H1 (cell line): ENCODE data around the gene GAB2. TPM values are rescaled to one million over a fixed set of nuclear protein-coding genes. Genes with fewer than 3 reads are reported as not detected.

ENCODE experiments used
- RAD21 ChIP-seq, 2 experiments: IDR thresholded peaks in 1 of 2; conservative IDR thresholded peaks in 1 of 2; 2 replicates each; pipeline ENCODE4 v1.6.1; 2011; ENCODE audit warnings: low read depth in 2 of 2, low read length in 2 of 2, improper control_type of control experiment in 1 of 2, inconsistent platforms in 1 of 2, mild to moderate bottlenecking in 1 of 2, moderate library complexity in 1 of 2
- RXRA ChIP-seq: IDR thresholded peaks from 2 replicates; pipeline ENCODE4 v1.6.1; 2011; ENCODE audit warnings: low read depth, mild to moderate bottlenecking, low read length, moderate library complexity; ENCODE audit not compliant: insufficient read depth
- SIRT6 ChIP-seq: IDR thresholded peaks from one replicate; pipeline ENCODE4 v1.7.1; 2012; ENCODE audit warnings: low read length, inconsistent platforms
- TAF1 ChIP-seq: IDR thresholded peaks from 2 replicates; pipeline ENCODE4 v1.6.1; 2011; ENCODE audit warnings: mild to moderate bottlenecking, low read depth, low read length
- USF2 ChIP-seq: IDR thresholded peaks from 2 replicates; pipeline ENCODE4 v1.6.1; 2011; ENCODE audit warnings: low read length, improper control_type of control experiment
- polyA plus RNA-seq, 7 experiments: library from polyadenylated mRNA; depleted of rRNA in 3 of 7; stranded (reverse) in 5 of 7; unstranded in 2 of 7; fragments of >200 nt in 5 of 7; fragments of 200-250 nt in 2 of 7; gene quantifications; 1 replicate in 5 of 7; 2 replicates in 1 of 7; 4 replicates in 1 of 7; pipeline versions ENCODE4 v1.2.1 to v1.2.3, GENCODE V29; 2011 to 2013; ENCODE audit warnings: missing spikeins in 2 of 7, mixed read lengths in 2 of 7
- total RNA-seq: library from RNA; stranded (reverse); fragmentation: NEBNext Ultra II Directional; extraction: Animal tissue kit (Norgen Biotek cat#: 25700); gene quantifications from 2 replicates; pipeline ENCODE4 v1.2.1, GENCODE V29; 2021
- TF ChIP-seq, protein P1 (sequence below): fragments of 300-600 bp; sonication (generic); IDR thresholded peaks from 2 replicates; pipeline ENCODE4 v1.7.1; 2012; ENCODE audit warnings: low read length, moderate library complexity, mild to moderate bottlenecking, inconsistent platforms; ENCODE audit not compliant: insufficient replicate concordance

Gene GAB2
- total and polyA plus RNA-seq, 2 of the 8 experiments (the other 6 are each of a cell fraction or from before 2014, with no cell fraction given), result 6.3 to 14.0 TPM

GRCh38 chr11:78385205-78385604 lies 32.4 kb downstream of the GAB2 start (continued):
- TF ChIP-seq, protein P1, sequence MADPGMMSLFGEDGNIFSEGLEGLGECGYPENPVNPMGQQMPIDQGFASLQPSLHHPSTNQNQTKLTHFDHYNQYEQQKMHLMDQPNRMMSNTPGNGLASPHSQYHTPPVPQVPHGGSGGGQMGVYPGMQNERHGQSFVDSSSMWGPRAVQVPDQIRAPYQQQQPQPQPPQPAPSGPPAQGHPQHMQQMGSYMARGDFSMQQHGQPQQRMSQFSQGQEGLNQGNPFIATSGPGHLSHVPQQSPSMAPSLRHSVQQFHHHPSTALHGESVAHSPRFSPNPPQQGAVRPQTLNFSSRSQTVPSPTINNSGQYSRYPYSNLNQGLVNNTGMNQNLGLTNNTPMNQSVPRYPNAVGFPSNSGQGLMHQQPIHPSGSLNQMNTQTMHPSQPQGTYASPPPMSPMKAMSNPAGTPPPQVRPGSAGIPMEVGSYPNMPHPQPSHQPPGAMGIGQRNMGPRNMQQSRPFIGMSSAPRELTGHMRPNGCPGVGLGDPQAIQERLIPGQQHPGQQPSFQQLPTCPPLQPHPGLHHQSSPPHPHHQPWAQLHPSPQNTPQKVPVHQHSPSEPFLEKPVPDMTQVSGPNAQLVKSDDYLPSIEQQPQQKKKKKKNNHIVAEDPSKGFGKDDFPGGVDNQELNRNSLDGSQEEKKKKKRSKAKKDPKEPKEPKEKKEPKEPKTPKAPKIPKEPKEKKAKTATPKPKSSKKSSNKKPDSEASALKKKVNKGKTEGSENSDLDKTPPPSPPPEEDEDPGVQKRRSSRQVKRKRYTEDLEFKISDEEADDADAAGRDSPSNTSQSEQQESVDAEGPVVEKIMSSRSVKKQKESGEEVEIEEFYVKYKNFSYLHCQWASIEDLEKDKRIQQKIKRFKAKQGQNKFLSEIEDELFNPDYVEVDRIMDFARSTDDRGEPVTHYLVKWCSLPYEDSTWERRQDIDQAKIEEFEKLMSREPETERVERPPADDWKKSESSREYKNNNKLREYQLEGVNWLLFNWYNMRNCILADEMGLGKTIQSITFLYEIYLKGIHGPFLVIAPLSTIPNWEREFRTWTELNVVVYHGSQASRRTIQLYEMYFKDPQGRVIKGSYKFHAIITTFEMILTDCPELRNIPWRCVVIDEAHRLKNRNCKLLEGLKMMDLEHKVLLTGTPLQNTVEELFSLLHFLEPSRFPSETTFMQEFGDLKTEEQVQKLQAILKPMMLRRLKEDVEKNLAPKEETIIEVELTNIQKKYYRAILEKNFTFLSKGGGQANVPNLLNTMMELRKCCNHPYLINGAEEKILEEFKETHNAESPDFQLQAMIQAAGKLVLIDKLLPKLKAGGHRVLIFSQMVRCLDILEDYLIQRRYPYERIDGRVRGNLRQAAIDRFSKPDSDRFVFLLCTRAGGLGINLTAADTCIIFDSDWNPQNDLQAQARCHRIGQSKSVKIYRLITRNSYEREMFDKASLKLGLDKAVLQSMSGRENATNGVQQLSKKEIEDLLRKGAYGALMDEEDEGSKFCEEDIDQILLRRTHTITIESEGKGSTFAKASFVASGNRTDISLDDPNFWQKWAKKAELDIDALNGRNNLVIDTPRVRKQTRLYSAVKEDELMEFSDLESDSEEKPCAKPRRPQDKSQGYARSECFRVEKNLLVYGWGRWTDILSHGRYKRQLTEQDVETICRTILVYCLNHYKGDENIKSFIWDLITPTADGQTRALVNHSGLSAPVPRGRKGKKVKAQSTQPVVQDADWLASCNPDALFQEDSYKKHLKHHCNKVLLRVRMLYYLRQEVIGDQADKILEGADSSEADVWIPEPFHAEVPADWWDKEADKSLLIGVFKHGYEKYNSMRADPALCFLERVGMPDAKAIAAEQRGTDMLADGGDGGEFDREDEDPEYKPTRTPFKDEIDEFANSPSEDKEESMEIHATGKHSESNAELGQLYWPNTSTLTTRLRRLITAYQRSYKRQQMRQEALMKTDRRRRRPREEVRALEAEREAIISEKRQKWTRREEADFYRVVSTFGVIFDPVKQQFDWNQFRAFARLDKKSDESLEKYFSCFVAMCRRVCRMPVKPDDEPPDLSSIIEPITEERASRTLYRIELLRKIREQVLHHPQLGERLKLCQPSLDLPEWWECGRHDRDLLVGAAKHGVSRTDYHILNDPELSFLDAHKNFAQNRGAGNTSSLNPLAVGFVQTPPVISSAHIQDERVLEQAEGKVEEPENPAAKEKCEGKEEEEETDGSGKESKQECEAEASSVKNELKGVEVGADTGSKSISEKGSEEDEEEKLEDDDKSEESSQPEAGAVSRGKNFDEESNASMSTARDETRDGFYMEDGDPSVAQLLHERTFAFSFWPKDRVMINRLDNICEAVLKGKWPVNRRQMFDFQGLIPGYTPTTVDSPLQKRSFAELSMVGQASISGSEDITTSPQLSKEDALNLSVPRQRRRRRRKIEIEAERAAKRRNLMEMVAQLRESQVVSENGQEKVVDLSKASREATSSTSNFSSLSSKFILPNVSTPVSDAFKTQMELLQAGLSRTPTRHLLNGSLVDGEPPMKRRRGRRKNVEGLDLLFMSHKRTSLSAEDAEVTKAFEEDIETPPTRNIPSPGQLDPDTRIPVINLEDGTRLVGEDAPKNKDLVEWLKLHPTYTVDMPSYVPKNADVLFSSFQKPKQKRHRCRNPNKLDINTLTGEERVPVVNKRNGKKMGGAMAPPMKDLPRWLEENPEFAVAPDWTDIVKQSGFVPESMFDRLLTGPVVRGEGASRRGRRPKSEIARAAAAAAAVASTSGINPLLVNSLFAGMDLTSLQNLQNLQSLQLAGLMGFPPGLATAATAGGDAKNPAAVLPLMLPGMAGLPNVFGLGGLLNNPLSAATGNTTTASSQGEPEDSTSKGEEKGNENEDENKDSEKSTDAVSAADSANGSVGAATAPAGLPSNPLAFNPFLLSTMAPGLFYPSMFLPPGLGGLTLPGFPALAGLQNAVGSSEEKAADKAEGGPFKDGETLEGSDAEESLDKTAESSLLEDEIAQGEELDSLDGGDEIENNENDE, result no peak
- TF ChIP-seq TAF1 (no peak), SIRT6 (no peak), RXRA (no peak), RAD21 (IDR thresholded peaks at IDR 0.05 in 1 of 2, conservative IDR thresholded peaks at IDR 0.05 in 1 of 2; ENCODE audit: low read depth in 2 of 2, low read length in 2 of 2) (no peak), USF2 (no peak)
